ENCODE measurements around the gene RASGRP4. TPM values are rescaled to one million over a fixed set of nuclear protein-coding genes. Genes with fewer than 3 reads are reported as not detected.
"Not testable (repeated sequence)": the region's sequence is repeated elsewhere in the genome, so short reads cannot be mapped to it uniquely, and the experiment has no call there.

RASGRP4 gene
- total RNA-seq, 1 donor from 2014 or later: 3.2 TPM

DNA sequence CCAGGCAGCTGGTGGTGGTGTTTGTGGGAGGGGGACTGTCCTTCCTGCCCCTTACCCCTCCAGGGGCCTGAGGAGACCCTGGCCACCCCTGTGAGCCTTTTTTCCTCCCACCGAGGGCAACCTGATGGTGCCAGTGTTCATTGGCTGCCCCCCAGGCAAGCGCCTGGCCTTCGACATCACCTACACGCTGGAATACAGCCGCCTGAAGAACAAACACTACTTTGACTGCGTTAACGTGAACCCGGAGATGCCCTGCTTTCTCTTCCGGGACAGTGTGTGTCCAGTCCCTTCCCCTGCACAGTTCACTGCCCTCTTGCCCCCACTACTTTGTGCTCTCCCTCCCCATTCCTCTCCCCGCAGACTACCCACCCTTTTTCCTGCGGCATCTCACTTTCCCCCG lies 59.0 kb downstream of the RASGRP4 start:
- H3K4me1 Mint-ChIP-seq: peaks cover 8% of the 10 kb centered on the region
- CTCF ChIA-PET: no interaction called here
- DNase-seq (no peak), ATAC-seq (ENCODE audit: low read depth) (no peak)
- H3K27me3 Mint-ChIP-seq: peaks cover 2% of the 10 kb centered on the region
- no peaks in the 10 kb centered on the region for H3K36me3 Mint-ChIP-seq (ENCODE audit: low read depth)
- no peak overlapping the region for H3K4me3 Mint-ChIP-seq
- POLR2A ChIA-PET: no interaction called here
- intact Hi-C loops (cut with micrococcal nuclease): no loop called here
- no peaks in the 10 kb centered on the region for H3K9me3 Mint-ChIP-seq
- no peak overlapping the region for H3K27ac Mint-ChIP-seq
- no peak for TF ChIP-seq CTCF (IDR thresholded peaks at IDR 0.05)

- not testable (repeated sequence) for H3K9me3 Mint-ChIP-seq, DNase-seq
- POLR2A ChIA-PET: interaction anchor here (0.7 to 3.5 kb wide), 2 partner anchors 12 to 1048 kb away, joined by 6 to 21 read pairs; partner anchors contain the start of gene PSMD8
Observed at GRCh38 chr19:38362946-38363688, 62.9 kb downstream of the RASGRP4 start.

GRCh38 chr19:38362076-38362945 lies 63.7 kb downstream of the RASGRP4 start:
- Mint-ChIP-seq H3K27me3 (peaks cover 7% of the 10 kb centered on the region), H3K27ac (no peak overlapping the region), H3K36me3 (ENCODE audit: low read depth) (no peaks in the 10 kb centered on the region), H3K9me3 (no peaks in the 10 kb centered on the region), H3K4me1 (peaks cover 19% of the 10 kb centered on the region), H3K4me3 (peak overlapping the region; percentile 85)
- ATAC-seq (ENCODE audit: low read depth) (peak; percentile 65), DNase-seq (peak; percentile 58)
- CTCF ChIA-PET: no interaction called here
- POLR2A ChIA-PET: interaction anchor here (0.7 to 3.5 kb wide), 7 partner anchors 12 to 1049 kb away, joined by 3 to 21 read pairs (median 6); partner anchors contain the start of genes CATSPERG and PSMD8
- intact Hi-C loops (cut with micrococcal nuclease): no loop called here
- TF ChIP-seq CTCF (IDR thresholded peaks at IDR 0.05): no peak

More at GRCh38 chr19:38362946-38363688, 62.9 kb downstream of the RASGRP4 start:
- intact Hi-C loops (cut with micrococcal nuclease); CTCF ChIA-PET; H3K27me3 Mint-ChIP-seq; ATAC-seq (ENCODE audit: low read depth); H3K36me3 Mint-ChIP-seq (ENCODE audit: low read depth); H3K27ac Mint-ChIP-seq: not testable (repeated sequence)
- H3K4me3 Mint-ChIP-seq: peak overlapping the region; percentile 58
- peaks cover 19% of the 10 kb centered on the region for H3K4me1 Mint-ChIP-seq

DNA sequence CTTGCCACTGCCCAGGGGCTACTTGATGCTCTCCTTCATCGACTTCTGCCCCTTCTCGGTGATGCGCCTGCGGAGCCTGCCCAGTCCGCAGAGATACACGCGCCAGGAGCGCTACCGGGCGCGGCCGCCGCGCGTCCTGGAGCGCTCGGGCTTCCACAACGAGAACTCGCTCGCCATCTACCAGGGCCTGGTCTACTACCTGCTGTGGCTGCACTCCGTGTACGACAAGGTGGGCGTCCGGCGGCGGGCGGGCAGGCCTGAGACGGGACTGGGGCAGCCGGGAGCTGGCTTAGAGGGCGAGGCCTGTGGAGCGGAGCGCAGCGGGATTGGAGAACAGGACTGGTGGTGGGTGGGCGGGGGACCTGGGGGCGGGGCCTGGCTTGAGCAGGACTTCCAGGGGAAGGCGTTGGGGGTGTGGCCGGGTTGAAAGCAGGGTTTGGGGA lies 64.4 kb downstream of the RASGRP4 start:
- DNase-seq: no peak
- no peak overlapping the region for H3K27ac Mint-ChIP-seq
- H3K36me3 Mint-ChIP-seq (ENCODE audit: low read depth): no peaks in the 10 kb centered on the region
- H3K4me3 Mint-ChIP-seq: peak overlapping the region; percentile 85
- ATAC-seq (ENCODE audit: low read depth): peak; percentile 76
- H3K4me1 Mint-ChIP-seq: peaks cover 19% of the 10 kb centered on the region
- POLR2A ChIA-PET: interaction anchor here (0.7 to 3.5 kb wide), 6 partner anchors 13 to 568 kb away, joined by 3 to 21 read pairs (median 8); partner anchors contain the start of genes CATSPERG and PSMD8
- H3K27me3 Mint-ChIP-seq: peaks cover 7% of the 10 kb centered on the region
- no peaks in the 10 kb centered on the region for H3K9me3 Mint-ChIP-seq
- TF ChIP-seq CTCF (IDR thresholded peaks at IDR 0.05): no peak
- CTCF ChIA-PET: no interaction called here
- intact Hi-C loops (cut with micrococcal nuclease): loop anchor here (1.0 kb wide), 2 partner anchors 13 to 24 kb away; partner anchors contain the start of gene PSMD8

- intact Hi-C loops (cut with micrococcal nuclease): loop anchor here (1.0 kb wide), 2 partner anchors 13 to 24 kb away; partner anchors contain the start of gene PSMD8
- H3K27ac Mint-ChIP-seq: peak overlapping the region; percentile 41
- POLR2A ChIA-PET: interaction anchor here (2.3 to 3.5 kb wide), 2 partner anchors 10 to 14 kb away, joined by 7 to 21 read pairs; partner anchors contain the start of gene PSMD8
- TF ChIP-seq CTCF (IDR thresholded peaks at IDR 0.05): no peak
- peak; percentile 1 for ATAC-seq (ENCODE audit: low read depth)
- H3K4me3 Mint-ChIP-seq: peak overlapping the region; percentile 85
- H3K27me3 Mint-ChIP-seq: peaks cover 7% of the 10 kb centered on the region
- peaks cover 19% of the 10 kb centered on the region for H3K4me1 Mint-ChIP-seq
- CTCF ChIA-PET: no interaction called here
- no peaks in the 10 kb centered on the region for H3K9me3 Mint-ChIP-seq
- no peaks in the 10 kb centered on the region for H3K36me3 Mint-ChIP-seq (ENCODE audit: low read depth)
- peak; percentile 22 for DNase-seq
Observed at GRCh38 chr19:38360839-38361631, 65.0 kb downstream of the RASGRP4 start.
